WTC11 (cell line): ENCODE results near the gene ROR2. TPM values are rescaled to one million over a fixed set of nuclear protein-coding genes. Genes with fewer than 3 reads are reported as not detected.

Source experiments
- ATAC-seq: fragments of 200-7000 bp; cut with Tn5 transposase; 2 replicates; pipeline ENCODE4 v1.10.0; 2021; ENCODE audit warnings: mild to moderate bottlenecking, moderate library complexity
- CTCF ChIA-PET: fragments of 300-600 bp; sonication (Branson Sonifier 250); formaldehyde crosslinking; loops from one replicate; lab custom pipeline; 2021; ENCODE audit warnings: antibody characterized with exemption; lab: Charles Lee
- POLR2A ChIA-PET: fragments of 350-600 bp; sonication (Branson Sonifier 250); formaldehyde crosslinking; loops from one replicate; lab custom pipeline; 2021; ENCODE audit warnings: antibody characterized with exemption; lab: Charles Lee
- DNase-seq: peaks from one replicate; pipeline ENCODE4 v3.0.0; 2021; ENCODE audit warnings: low spot score
- H3K27ac Mint-ChIP-seq: 2 replicates; pipeline ENCODE4 v1.8.0; 2021; ENCODE audit warnings: mixed read lengths
- H3K27me3 Mint-ChIP-seq: 2 replicates; pipeline ENCODE4 v1.8.0; 2021; ENCODE audit warnings: low read depth, mild to moderate bottlenecking, moderate library complexity, mixed read lengths
- H3K36me3 Mint-ChIP-seq: 2 replicates; pipeline ENCODE4 v1.8.0; 2021; ENCODE audit warnings: mixed read lengths
- H3K4me1 Mint-ChIP-seq: 2 replicates; pipeline ENCODE4 v1.8.0; 2022; ENCODE audit warnings: mixed read lengths
- H3K4me3 Mint-ChIP-seq: 2 replicates; pipeline ENCODE4 v1.8.0; 2021; ENCODE audit warnings: mild to moderate bottlenecking, moderate library complexity, mixed read lengths
- H3K9me3 Mint-ChIP-seq: 2 replicates; pipeline ENCODE4 v1.8.0; 2021; ENCODE audit warnings: mixed read lengths
- CREB1 ChIP-seq: sonication (generic); formaldehyde crosslinking; IDR thresholded peaks from 2 replicates; pipeline ENCODE4 v1.8.0; 2023; ENCODE audit warnings: mild to moderate bottlenecking, missing genetic modification reagents
- CTCF ChIP-seq: fragments of 200-600 bp; IDR thresholded peaks from 2 replicates; pipeline ENCODE4 v1.8.0; 2022; ENCODE audit warnings: antibody characterized with exemption
- EMX1 ChIP-seq: fragments of 250-450 bp; sonication (Bioruptor Pico); IDR thresholded peaks from 2 replicates; pipeline ENCODE4 v1.8.0; 2021; ENCODE audit warnings: mild to moderate bottlenecking
- ERG ChIP-seq: fragments of 250-450 bp; sonication (Bioruptor Pico); IDR thresholded peaks from 2 replicates; pipeline ENCODE4 v1.8.0; 2021; ENCODE audit warnings: mild to moderate bottlenecking
- ESRRA ChIP-seq: sonication (generic); formaldehyde crosslinking; IDR thresholded peaks from 2 replicates; pipeline ENCODE4 v1.8.1; 2022; ENCODE audit warnings: mild to moderate bottlenecking, missing genetic modification reagents, borderline replicate concordance
- FOXP1 ChIP-seq: sonication (generic); formaldehyde crosslinking; IDR thresholded peaks from 2 replicates; pipeline ENCODE4 v1.8.0; 2022; ENCODE audit warnings: missing genetic modification reagents, mild to moderate bottlenecking, moderate library complexity, borderline replicate concordance
- HMGA2 ChIP-seq: fragments of 250-450 bp; sonication (Bioruptor Pico); IDR thresholded peaks from 2 replicates; pipeline ENCODE4 v1.4.0; 2021; ENCODE audit warnings: mild to moderate bottlenecking, moderate library complexity
- IRF2 ChIP-seq: sonication (generic); formaldehyde crosslinking; IDR thresholded peaks from 2 replicates; pipeline ENCODE4 v1.8.0; 2022; ENCODE audit warnings: low read depth, missing genetic modification reagents, borderline replicate concordance
- KAT7 ChIP-seq: sonication (generic); formaldehyde crosslinking; IDR thresholded peaks from 2 replicates; pipeline ENCODE4 v1.8.1; 2023; ENCODE audit warnings: missing genetic modification reagents, mild to moderate bottlenecking, borderline replicate concordance
- MXD4 ChIP-seq: fragments of 250-450 bp; sonication (Bioruptor Pico); IDR thresholded peaks from 2 replicates; pipeline ENCODE4 v1.8.0; 2021; ENCODE audit warnings: mild to moderate bottlenecking, moderate library complexity, borderline replicate concordance
- NFATC4 ChIP-seq: fragments of 250-450 bp; sonication (Bioruptor Pico); IDR thresholded peaks from 2 replicates; pipeline ENCODE4 v1.9.0; 2021; ENCODE audit warnings: mild to moderate bottlenecking
- NFE2L1 ChIP-seq: sonication (generic); formaldehyde crosslinking; IDR thresholded peaks from 2 replicates; pipeline ENCODE4 v1.8.1; 2023; ENCODE audit warnings: missing genetic modification reagents
- NR3C1 ChIP-seq: sonication (generic); formaldehyde crosslinking; conservative IDR thresholded peaks from 2 replicates; pipeline ENCODE4 v1.8.1; 2023; ENCODE audit warnings: low read depth, mild to moderate bottlenecking, missing genetic modification reagents
- OVOL2 ChIP-seq: fragments of 250-450 bp; sonication (Bioruptor Pico); IDR thresholded peaks from 2 replicates; pipeline ENCODE4 v1.9.0; 2021; ENCODE audit warnings: mild to moderate bottlenecking, borderline replicate concordance
- RELA ChIP-seq: sonication (generic); formaldehyde crosslinking; IDR thresholded peaks from 2 replicates; pipeline ENCODE4 v1.8.1; 2022; ENCODE audit warnings: missing genetic modification reagents, mild to moderate bottlenecking, borderline replicate concordance
- TEAD1 ChIP-seq: sonication (generic); formaldehyde crosslinking; IDR thresholded peaks from 2 replicates; pipeline ENCODE4 v1.8.0; 2022; ENCODE audit warnings: mild to moderate bottlenecking, missing genetic modification reagents
- ZBTB21 ChIP-seq: sonication (generic); formaldehyde crosslinking; IDR thresholded peaks from 2 replicates; pipeline ENCODE4 v1.8.1; 2023; ENCODE audit warnings: mild to moderate bottlenecking, missing genetic modification reagents, borderline replicate concordance
- ZNF121 ChIP-seq: sonication (generic); formaldehyde crosslinking; IDR thresholded peaks from 2 replicates; pipeline ENCODE4 v1.8.0; 2023; ENCODE audit warnings: missing genetic modification reagents
- ZNF263 ChIP-seq: sonication (generic); formaldehyde crosslinking; IDR thresholded peaks from 2 replicates; pipeline ENCODE4 v1.8.1; 2022; ENCODE audit warnings: low read depth, mild to moderate bottlenecking, moderate library complexity, missing genetic modification reagents
- ZNF416 ChIP-seq: fragments of 250-450 bp; sonication (Bioruptor Pico); IDR thresholded peaks from 2 replicates; pipeline ENCODE4 v1.9.0; 2021; ENCODE audit warnings: mild to moderate bottlenecking, inconsistent platforms
- ZNF671 ChIP-seq: fragments of 250-450 bp; sonication (Bioruptor Pico); IDR thresholded peaks from 2 replicates; pipeline ENCODE4 v1.8.0; 2021; ENCODE audit warnings: mild to moderate bottlenecking
- total RNA-seq: library from RNA; stranded (reverse); gene quantifications from 3 replicates; pipeline ENCODE4 v1.2.3, GENCODE V29; 2021
- TF ChIP-seq, protein P1 (sequence below): sonication (generic); formaldehyde crosslinking; IDR thresholded peaks from 2 replicates; pipeline ENCODE4 v1.8.0; 2023; ENCODE audit warnings: mild to moderate bottlenecking, missing genetic modification reagents
- TF ChIP-seq, protein P2 (sequence below): fragments of 250-450 bp; sonication (Bioruptor Pico); IDR thresholded peaks from 2 replicates; pipeline ENCODE4 v1.9.0; 2021; ENCODE audit warnings: moderate library complexity, mild to moderate bottlenecking, inconsistent platforms, borderline replicate concordance
- TF ChIP-seq, protein P3 (sequence below): sonication (generic); formaldehyde crosslinking; conservative IDR thresholded peaks from 2 replicates; pipeline ENCODE4 v1.8.1; 2022; ENCODE audit warnings: mild to moderate bottlenecking, missing genetic modification reagents
- TF ChIP-seq, protein P4 (sequence below): sonication (generic); formaldehyde crosslinking; IDR thresholded peaks from 2 replicates; pipeline ENCODE4 v1.8.1; 2022; ENCODE audit warnings: mild to moderate bottlenecking, moderate library complexity, missing genetic modification reagents

Gene ROR2
- total RNA-seq, 1 experiment from 2014 or later = 19.8 TPM

- H3K4me1 Mint-ChIP-seq = peaks cover 16% of the 10 kb centered on the region
- no peak for TF ChIP-seq ESRRA (CRISPR knock-in tag)
- TF ChIP-seq, protein P1, sequence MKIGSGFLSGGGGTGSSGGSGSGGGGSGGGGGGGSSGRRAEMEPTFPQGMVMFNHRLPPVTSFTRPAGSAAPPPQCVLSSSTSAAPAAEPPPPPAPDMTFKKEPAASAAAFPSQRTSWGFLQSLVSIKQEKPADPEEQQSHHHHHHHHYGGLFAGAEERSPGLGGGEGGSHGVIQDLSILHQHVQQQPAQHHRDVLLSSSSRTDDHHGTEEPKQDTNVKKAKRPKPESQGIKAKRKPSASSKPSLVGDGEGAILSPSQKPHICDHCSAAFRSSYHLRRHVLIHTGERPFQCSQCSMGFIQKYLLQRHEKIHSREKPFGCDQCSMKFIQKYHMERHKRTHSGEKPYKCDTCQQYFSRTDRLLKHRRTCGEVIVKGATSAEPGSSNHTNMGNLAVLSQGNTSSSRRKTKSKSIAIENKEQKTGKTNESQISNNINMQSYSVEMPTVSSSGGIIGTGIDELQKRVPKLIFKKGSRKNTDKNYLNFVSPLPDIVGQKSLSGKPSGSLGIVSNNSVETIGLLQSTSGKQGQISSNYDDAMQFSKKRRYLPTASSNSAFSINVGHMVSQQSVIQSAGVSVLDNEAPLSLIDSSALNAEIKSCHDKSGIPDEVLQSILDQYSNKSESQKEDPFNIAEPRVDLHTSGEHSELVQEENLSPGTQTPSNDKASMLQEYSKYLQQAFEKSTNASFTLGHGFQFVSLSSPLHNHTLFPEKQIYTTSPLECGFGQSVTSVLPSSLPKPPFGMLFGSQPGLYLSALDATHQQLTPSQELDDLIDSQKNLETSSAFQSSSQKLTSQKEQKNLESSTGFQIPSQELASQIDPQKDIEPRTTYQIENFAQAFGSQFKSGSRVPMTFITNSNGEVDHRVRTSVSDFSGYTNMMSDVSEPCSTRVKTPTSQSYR (CRISPR knock-in tag) = no peak
- TF ChIP-seq EMX1 (CRISPR knock-in tag) = no peak
- no peak for TF ChIP-seq ZNF671 (CRISPR knock-in tag)
- no peak for TF ChIP-seq ZNF263 (CRISPR knock-in tag)
- no peak for TF ChIP-seq ZNF416
- TF ChIP-seq FOXP1 = no peak
- TF ChIP-seq, protein P2, sequence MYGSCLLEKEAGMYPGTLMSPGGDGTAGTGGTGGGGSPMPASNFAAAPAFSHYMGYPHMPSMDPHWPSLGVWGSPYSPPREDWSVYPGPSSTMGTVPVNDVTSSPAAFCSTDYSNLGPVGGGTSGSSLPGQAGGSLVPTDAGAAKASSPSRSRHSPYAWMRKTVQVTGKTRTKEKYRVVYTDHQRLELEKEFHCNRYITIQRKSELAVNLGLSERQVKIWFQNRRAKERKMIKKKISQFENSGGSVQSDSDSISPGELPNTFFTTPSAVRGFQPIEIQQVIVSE = no peak
- no peak for TF ChIP-seq CTCF
- TF ChIP-seq, protein P3, sequence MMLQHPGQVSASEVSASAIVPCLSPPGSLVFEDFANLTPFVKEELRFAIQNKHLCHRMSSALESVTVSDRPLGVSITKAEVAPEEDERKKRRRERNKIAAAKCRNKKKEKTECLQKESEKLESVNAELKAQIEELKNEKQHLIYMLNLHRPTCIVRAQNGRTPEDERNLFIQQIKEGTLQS = no peak
- TF ChIP-seq KAT7 (CRISPR knock-in tag) = no peak
- TF ChIP-seq NFE2L1 (CRISPR knock-in tag) = no peak
- no peak for TF ChIP-seq OVOL2 (CRISPR knock-in tag)
- no peak for TF ChIP-seq NR3C1 (CRISPR knock-in tag)
- TF ChIP-seq CREB1 = no peak
- TF ChIP-seq ZNF121 (CRISPR knock-in tag) = no peak
- no peak for TF ChIP-seq ZBTB21
- TF ChIP-seq, all 79 proteins: peak for 0
- POLR2A ChIA-PET = no interaction called here
- H3K27ac Mint-ChIP-seq = no peak overlapping the region
- H3K27me3 Mint-ChIP-seq = no peaks in the 10 kb centered on the region
- H3K4me3 Mint-ChIP-seq = no peak overlapping the region
- ATAC-seq (no peak), DNase-seq (no peak)
- H3K36me3 Mint-ChIP-seq = 0 out of 2 replicates have a peak, but pooled peaks cover 3% of the 10 kb centered on the region
- peaks cover 19% of the 10 kb centered on the region for H3K9me3 Mint-ChIP-seq
- CTCF ChIA-PET = no interaction called here
These were observed 394.9 kb downstream of the ROR2 start for GRCh38 chr9:91555132-91555531.

DNA sequence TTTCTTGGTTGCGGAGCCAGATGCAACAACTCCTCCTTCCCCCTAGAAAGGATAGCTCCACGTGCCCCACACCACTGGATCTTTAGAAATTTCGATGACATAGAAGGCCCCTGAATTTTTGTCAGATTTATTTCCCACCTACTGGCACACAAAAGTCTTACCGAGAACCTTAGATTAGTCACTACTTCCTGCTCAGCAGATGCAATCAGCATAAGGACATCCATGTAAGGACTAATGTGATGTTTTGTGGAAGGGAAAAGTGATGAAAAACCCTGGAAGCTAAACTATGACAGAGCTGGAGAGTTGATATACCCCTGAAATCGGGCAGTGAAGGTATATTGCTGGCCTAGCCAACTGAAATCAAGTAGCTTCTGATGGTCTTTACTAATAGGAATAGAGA lies 400.9 kb downstream of the ROR2 start:
- ATAC-seq = no peak
- no peak for TF ChIP-seq IRF2
- TF ChIP-seq NFATC4 = no peak
- no peak for TF ChIP-seq HMGA2 (CRISPR knock-in tag)
- TF ChIP-seq RELA (CRISPR knock-in tag) = no peak
- TF ChIP-seq MXD4 (CRISPR knock-in tag) = no peak
- TF ChIP-seq ERG = no peak
- TF ChIP-seq TEAD1 (CRISPR knock-in tag) = no peak
- TF ChIP-seq KAT7 (CRISPR knock-in tag) = no peak
- TF ChIP-seq ZNF121 (CRISPR knock-in tag) = no peak
- TF ChIP-seq, protein P4, sequence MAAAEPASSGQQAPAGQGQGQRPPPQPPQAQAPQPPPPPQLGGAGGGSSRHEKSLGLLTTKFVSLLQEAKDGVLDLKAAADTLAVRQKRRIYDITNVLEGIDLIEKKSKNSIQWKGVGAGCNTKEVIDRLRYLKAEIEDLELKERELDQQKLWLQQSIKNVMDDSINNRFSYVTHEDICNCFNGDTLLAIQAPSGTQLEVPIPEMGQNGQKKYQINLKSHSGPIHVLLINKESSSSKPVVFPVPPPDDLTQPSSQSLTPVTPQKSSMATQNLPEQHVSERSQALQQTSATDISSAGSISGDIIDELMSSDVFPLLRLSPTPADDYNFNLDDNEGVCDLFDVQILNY (CRISPR knock-in tag) = no peak
- H3K27ac Mint-ChIP-seq = no peak overlapping the region
- H3K4me1 Mint-ChIP-seq = no peaks in the 10 kb centered on the region
- ChIA-PET POLR2A (no interaction called here), CTCF (no interaction called here)
- no peaks in the 10 kb centered on the region for H3K27me3 Mint-ChIP-seq
- DNase-seq = no peak
- peaks cover 18% of the 10 kb centered on the region for H3K9me3 Mint-ChIP-seq
- no peak overlapping the region for H3K4me3 Mint-ChIP-seq
- 0 out of 2 replicates have a peak, but pooled peaks cover 3% of the 10 kb centered on the region for H3K36me3 Mint-ChIP-seq
